Right renal pelvis (tissue), 4 donors: Measurements from ENCODE around the gene GYS1. TPM values are rescaled to one million over a fixed set of nuclear protein-coding genes. Genes with fewer than 3 reads are reported as not detected.

ENCODE experiments used
- DNase-seq, 4 donors: peaks; one replicate each; pipeline ENCODE4 v3.0.0-alpha.2; 2013; ENCODE audit warnings: low read depth in 4 of 4, low spot score in 3 of 4, missing footprints in 1 of 4
- polyA plus RNA-seq, 4 donors: library from polyadenylated mRNA; unstranded; fragments of 120-200 nt; gene quantifications; one replicate each; pipeline ENCODE4 v1.2.1, GENCODE V29; 2013; ENCODE audit not compliant: insufficient read length in 4 of 4

GYS1 gene
- polyA plus RNA-seq, 4 donors: 40.5 to 47.3 (median 41.6) TPM

GRCh38 chr19:48918801-48919247 lies 74.3 kb downstream of the GYS1 start:
- DNase-seq: no peak

Other genes with a start within 250 kb of the GYS1 start
- 1 to 10 TPM in 1 of 4 donors, under 1 TPM in 3; 0.36 to 1.0 (median 0.52) TPM for gene IZUMO1, start 246.4 kb downstream of the GYS1 start, polyA plus RNA-seq
- gene FUT1, start 240.7 kb downstream of the GYS1 start, polyA plus RNA-seq: 1 to 10 TPM; 3.1 to 3.7 (median 3.4) TPM
- not detected for gene FGF21, start 237.8 kb downstream of the GYS1 start, polyA plus RNA-seq
- 10 to 100 TPM; 34.5 to 46.3 (median 38.8) TPM for gene BCAT2, start 182.3 kb downstream of the GYS1 start, polyA plus RNA-seq
- gene HSD17B14, start 156.8 kb downstream of the GYS1 start, polyA plus RNA-seq: 10 to 100 TPM; 25.9 to 44.8 (median 33.1) TPM
- gene PLEKHA4, start 124.7 kb downstream of the GYS1 start, polyA plus RNA-seq: 10 to 100 TPM; 20.4 to 28.7 (median 21.8) TPM
- 10 to 100 TPM; 35.7 to 41.1 (median 36.2) TPM for gene PPP1R15A, start 120.9 kb downstream of the GYS1 start, polyA plus RNA-seq
- 1 to 10 TPM in 1 of 4 donors, under 1 TPM in 3; 0.64 to 1.2 (median 0.85) TPM for gene TULP2, start 94.6 kb downstream of the GYS1 start, polyA plus RNA-seq
- 100 to 1,000 TPM; 273 to 369 (median 280) TPM for gene NUCB1, start 93.0 kb downstream of the GYS1 start, polyA plus RNA-seq
- 10 to 100 TPM in 1 of 4 donors, 1 to 10 TPM in 3; 4.9 to 11.6 (median 6.8) TPM for gene DHDH, start 59.6 kb downstream of the GYS1 start, polyA plus RNA-seq
- 10 to 100 TPM; 72.5 to 91.2 (median 79.4) TPM for gene BAX, start 38.4 kb downstream of the GYS1 start, polyA plus RNA-seq
- 1,000 to 10,000 TPM; 2,163 to 3,232 (median 2,621) TPM for gene FTL, start 28.0 kb downstream of the GYS1 start, polyA plus RNA-seq
- 100 to 1,000 TPM in 1 of 4 donors, 10 to 100 TPM in 3; 77.1 to 105 (median 82.6) TPM for gene RUVBL2, start 578 bp upstream of the GYS1 start, polyA plus RNA-seq
- under 1 TPM in 1 of 4 donors, not detected in 3; 0.26 TPM for gene LHB, start 23.8 kb upstream of the GYS1 start, polyA plus RNA-seq
- not detected for gene CGB3, start 31.0 kb upstream of the GYS1 start, polyA plus RNA-seq
- under 1 TPM in 1 of 4 donors, not detected in 3; 0.10 TPM for gene CGB2, start 38.6 kb upstream of the GYS1 start, polyA plus RNA-seq
- gene CGB1, start 43.6 kb upstream of the GYS1 start, polyA plus RNA-seq: not detected
- gene CGB5, start 50.5 kb upstream of the GYS1 start, polyA plus RNA-seq: under 1 TPM in 2 of 4 donors, not detected in 2; 0.13 to 0.29 TPM
- gene CGB8, start 55.8 kb upstream of the GYS1 start, polyA plus RNA-seq: under 1 TPM in 2 of 4 donors, not detected in 2; 0.12 to 0.51 TPM
- gene CGB7, start 64.4 kb upstream of the GYS1 start, polyA plus RNA-seq: 1 to 10 TPM in 2 of 4 donors, under 1 TPM in 2; 0.79 to 1.9 (median 1.3) TPM
- gene NTF4, start 71.5 kb upstream of the GYS1 start, polyA plus RNA-seq: 1 to 10 TPM; 3.0 to 4.6 (median 3.7) TPM
- gene KCNA7, start 79.4 kb upstream of the GYS1 start, polyA plus RNA-seq: under 1 TPM in 3 of 4 donors, not detected in 1; 0.03 to 0.07 (median 0.06) TPM
- 100 to 1,000 TPM; 317 to 333 (median 329) TPM for gene SNRNP70, start 92.1 kb upstream of the GYS1 start, polyA plus RNA-seq
- gene LIN7B, start 121.1 kb upstream of the GYS1 start, polyA plus RNA-seq: 1 to 10 TPM; 7.7 to 8.9 (median 8.2) TPM
- 1 to 10 TPM in 1 of 4 donors, under 1 TPM in 3; 0.59 to 1.2 (median 0.86) TPM for gene C19orf73, start 125.8 kb upstream of the GYS1 start, polyA plus RNA-seq
- gene PPFIA3, start 126.2 kb upstream of the GYS1 start, polyA plus RNA-seq: 1 to 10 TPM; 5.5 to 9.4 (median 6.0) TPM
- gene HRC, start 162.1 kb upstream of the GYS1 start, polyA plus RNA-seq: 10 to 100 TPM; 27.0 to 30.6 (median 29.7) TPM
- gene TRPM4, start 164.5 kb upstream of the GYS1 start, polyA plus RNA-seq: 10 to 100 TPM; 26.6 to 38.0 (median 31.0) TPM